C4-2B (cell line): ENCODE results near the gene HSCB.
"Not testable (repeated sequence)": the region's sequence is repeated elsewhere in the genome, so short reads cannot be mapped to it uniquely, and the experiment has no call there.

Experiments used
- H3K27ac ChIP-seq: fragments of 450-650 bp; 2 replicates; pipeline ENCODE4 v1.5.1; 2017
- ZFX ChIP-seq: fragments of 450-650 bp; IDR thresholded peaks from 2 replicates; pipeline ENCODE4 v1.6.1; 2017
- TF ChIP-seq, protein P1 (sequence below): fragments of 450-650 bp; conservative IDR thresholded peaks from 2 replicates; pipeline ENCODE4 v1.5.1; 2017; ENCODE audit warnings: mild to moderate bottlenecking

The HSCB gene

GRCh38 chr22:28799606-28800307, 57.9 kb downstream of the HSCB start:
- TF ChIP-seq ZFX: peak; percentile 65
- TF ChIP-seq, protein P1, sequence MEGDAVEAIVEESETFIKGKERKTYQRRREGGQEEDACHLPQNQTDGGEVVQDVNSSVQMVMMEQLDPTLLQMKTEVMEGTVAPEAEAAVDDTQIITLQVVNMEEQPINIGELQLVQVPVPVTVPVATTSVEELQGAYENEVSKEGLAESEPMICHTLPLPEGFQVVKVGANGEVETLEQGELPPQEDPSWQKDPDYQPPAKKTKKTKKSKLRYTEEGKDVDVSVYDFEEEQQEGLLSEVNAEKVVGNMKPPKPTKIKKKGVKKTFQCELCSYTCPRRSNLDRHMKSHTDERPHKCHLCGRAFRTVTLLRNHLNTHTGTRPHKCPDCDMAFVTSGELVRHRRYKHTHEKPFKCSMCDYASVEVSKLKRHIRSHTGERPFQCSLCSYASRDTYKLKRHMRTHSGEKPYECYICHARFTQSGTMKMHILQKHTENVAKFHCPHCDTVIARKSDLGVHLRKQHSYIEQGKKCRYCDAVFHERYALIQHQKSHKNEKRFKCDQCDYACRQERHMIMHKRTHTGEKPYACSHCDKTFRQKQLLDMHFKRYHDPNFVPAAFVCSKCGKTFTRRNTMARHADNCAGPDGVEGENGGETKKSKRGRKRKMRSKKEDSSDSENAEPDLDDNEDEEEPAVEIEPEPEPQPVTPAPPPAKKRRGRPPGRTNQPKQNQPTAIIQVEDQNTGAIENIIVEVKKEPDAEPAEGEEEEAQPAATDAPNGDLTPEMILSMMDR: no peak

DNA sequence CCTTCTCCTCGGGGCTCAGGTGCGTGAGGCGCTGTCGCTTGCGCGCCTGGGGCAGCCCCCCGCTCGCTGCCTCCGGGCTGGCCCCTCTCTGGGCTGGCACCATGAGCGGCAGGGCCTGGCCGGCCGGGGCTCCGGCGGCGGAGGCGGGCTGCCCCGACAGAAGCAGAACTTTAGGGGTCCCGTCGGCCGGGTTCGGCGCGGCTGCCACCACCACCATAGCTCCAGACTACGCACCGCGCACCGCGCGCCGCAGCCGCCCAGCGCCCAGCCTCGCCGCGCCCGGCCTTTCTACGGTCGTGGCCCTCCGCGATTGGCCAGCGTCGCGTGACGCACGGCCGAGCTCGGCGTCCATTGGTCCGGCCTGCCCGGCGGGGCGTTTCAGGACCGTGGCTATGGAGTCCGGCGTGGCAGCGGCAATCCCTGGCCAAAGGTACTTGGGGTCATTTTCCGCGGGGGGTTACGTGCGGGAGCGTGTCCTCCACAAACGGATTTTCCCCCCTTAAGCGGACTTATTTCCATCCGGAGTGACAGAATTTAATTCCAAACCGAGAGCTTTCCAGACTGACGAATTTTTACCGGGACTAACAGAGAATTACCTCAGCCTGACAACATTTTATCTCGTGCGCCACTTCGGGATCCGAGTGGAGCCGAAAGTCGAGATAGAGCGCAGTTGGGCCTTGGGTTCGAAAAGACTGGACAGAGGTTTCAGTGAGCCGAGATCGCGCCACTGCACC, 58.6 kb downstream of the HSCB start, which contains the start of gene XBP1:
Gene XBP1, minus strand, starts transcription at position 262 of the 734 bp plus-strand sequence.
- H3K27ac ChIP-seq: peak within 1 kb of the TSS; percentile 100
- TF ChIP-seq, protein P1: no peak
- TF ChIP-seq ZFX: peak; percentile 57

More at GRCh38 chr22:28799606-28800307, 57.9 kb downstream of the HSCB start:
- H3K27ac ChIP-seq: peak overlapping the region; percentile 100

GRCh38 chr22:28801845-28802594, 60.2 kb downstream of the HSCB start:
- peak overlapping the region; percentile 100 for H3K27ac ChIP-seq
- TF ChIP-seq, protein P1: no peak
- TF ChIP-seq ZFX: no peak

DNA sequence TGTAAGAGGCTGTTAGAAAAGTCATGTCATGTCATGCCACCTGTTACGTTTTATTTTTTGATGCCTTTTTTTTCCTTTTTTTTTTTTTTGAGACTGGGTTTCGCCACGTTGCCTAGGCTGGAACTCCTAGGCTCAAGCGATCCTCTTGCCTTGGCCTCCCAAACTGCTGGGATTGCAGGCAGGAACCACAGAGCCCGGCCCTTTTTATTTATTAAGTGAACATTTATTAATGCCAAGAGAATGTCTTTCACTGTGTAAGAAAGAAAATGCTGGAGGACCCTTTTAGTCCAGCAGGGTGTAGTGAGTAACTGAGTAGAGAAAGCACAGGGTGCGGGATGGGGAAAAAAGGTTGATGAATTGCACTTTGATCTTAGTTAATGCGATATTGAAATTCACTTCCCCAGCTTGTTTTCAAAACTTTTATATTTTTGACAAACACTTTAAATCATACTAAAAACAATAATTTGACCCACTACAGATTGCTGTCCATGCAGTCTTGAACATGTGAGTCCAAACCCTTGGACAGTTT, 60.8 kb downstream of the HSCB start:
- TF ChIP-seq, protein P1: no peak
- no peak for TF ChIP-seq ZFX
- 0 out of 2 replicates have a peak overlapping the region, but pooled peaks have one; percentile 10 for H3K27ac ChIP-seq

DNA sequence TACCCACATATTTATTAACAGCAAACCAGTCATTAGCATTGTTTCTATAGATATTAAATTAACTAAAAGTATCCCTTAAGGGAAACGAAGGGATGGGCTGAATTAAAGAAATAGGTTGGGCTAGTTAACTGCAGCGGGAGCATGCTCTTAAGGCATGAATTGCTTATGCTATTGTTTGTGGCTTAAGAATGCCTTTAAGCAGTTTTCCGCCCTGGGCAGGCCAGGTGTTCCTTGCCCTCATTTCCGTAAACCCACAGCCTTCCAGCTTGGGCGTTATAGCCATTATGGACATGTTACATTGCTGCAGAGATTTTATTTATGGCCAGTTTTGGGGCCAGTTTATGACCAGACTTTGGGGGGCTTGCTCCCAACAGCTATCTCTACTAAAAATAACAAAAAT, 63.6 kb downstream of the HSCB start:
- H3K27ac ChIP-seq: not testable (repeated sequence)
